AG04449 (cell line): Measurements from ENCODE around the gene TMEM116.

Experiments used
- CTCF ChIA-PET: fragments of 350-600 bp; formaldehyde crosslinking; extraction: SDS; loops from one replicate; lab custom pipeline; 2021; ENCODE audit warnings: antibody characterized with exemption; lab: Yijun Ruan, JAX
- POLR2A ChIA-PET: fragments of 400-600, 350-600 bp; formaldehyde crosslinking; extraction: SDS; loops from one replicate; lab custom pipeline; 2020; ENCODE audit warnings: antibody characterized with exemption, inconsistent platforms; lab: Yijun Ruan, JAX
- DNase-seq: peaks from one replicate; pipeline ENCODE4 v3.0.0-alpha.2; 2010; ENCODE audit warnings: low read depth, low spot score
- H3K4me3 ChIP-seq: 2 replicates; pipeline ENCODE4 v1.5.1; 2011; ENCODE audit warnings: low read depth, mild to moderate bottlenecking, control low read depth, low read length
- CTCF ChIP-seq: IDR thresholded peaks from one replicate; pipeline ENCODE4 v1.5.1; 2011; ENCODE audit warnings: mild to moderate bottlenecking, moderate library complexity, low read length, control low read depth, inconsistent platforms; ENCODE audit not compliant: insufficient read depth; ENCODE audit errors: missing control alignments

Gene TMEM116

GRCh38 chr12:111984820-111985219 lies 28.1 kb downstream of the TMEM116 start:
- DNase-seq: no peak
- H3K4me3 ChIP-seq: no peak overlapping the region
- ChIA-PET POLR2A (no interaction called here), CTCF (no interaction called here)
- no peak for TF ChIP-seq CTCF

DNA sequence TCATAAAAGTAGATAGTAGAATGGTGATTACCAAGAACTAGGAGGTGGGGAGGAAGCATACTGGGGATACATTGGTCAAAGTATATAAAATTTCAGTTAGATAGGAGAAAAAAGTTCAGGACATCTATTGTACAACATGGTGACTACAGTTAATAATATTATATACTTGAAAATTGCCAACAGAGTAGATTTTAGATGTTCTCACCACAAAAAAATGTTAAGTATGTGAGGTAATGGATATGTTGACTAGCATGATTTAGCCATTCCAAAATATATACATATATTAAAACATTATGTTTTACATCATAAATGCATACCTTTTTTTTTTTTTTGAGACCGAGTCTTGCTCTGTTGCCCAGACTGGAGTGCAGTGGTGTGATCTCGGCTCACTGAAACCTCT lies 31.0 kb downstream of the TMEM116 start:
- TF ChIP-seq CTCF: no peak
- CTCF ChIA-PET: no interaction called here
- no peak for DNase-seq
- POLR2A ChIA-PET: no interaction called here
- H3K4me3 ChIP-seq: no peak overlapping the region

- POLR2A ChIA-PET: no interaction called here
- H3K4me3 ChIP-seq: no peak overlapping the region
- TF ChIP-seq CTCF: no peak
- no peak for DNase-seq
- CTCF ChIA-PET: interaction anchor here (0.6 kb wide), 1 partner anchor 168 kb away, joined by 3 read pairs; no protein-coding TSS in a partner anchor
Observed at GRCh38 chr12:111980598-111980997, 32.4 kb downstream of the TMEM116 start.

DNA sequence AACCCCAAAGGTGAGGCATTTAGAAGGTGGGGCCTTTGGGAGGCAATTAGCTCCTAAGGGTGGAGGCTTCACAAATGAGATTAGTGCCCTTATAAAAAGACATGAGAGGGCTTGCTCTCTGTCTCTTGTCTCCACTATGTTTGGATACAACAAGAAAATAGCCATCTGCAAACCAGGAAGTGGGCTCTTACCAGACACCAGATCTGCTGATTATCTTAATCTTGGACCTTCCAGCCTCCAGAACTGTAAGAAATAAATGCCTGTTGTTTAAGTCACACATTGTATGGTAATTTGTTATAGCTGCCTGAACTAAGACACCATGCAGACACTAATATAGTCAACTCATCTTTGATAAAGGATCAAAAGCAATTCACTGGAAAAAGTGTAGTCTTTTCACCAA lies 34.4 kb downstream of the TMEM116 start:
- ChIA-PET POLR2A (no interaction called here), CTCF (no interaction called here)
- no peak overlapping the region for H3K4me3 ChIP-seq
- no peak for DNase-seq
- no peak for TF ChIP-seq CTCF

- ChIA-PET POLR2A (no interaction called here), CTCF (interaction anchor here (0.7 to 1.5 kb wide), 2 partner anchors 31 to 89 kb away, joined by 3 to 4 read pairs; no protein-coding TSS in a partner anchor)
Observed at GRCh38 chr12:111976860-111977259, 36.1 kb downstream of the TMEM116 start.

GRCh38 chr12:111976291-111976690 lies 36.7 kb downstream of the TMEM116 start:
- CTCF ChIA-PET: interaction anchor here (1.5 kb wide), 1 partner anchor 30 kb away, joined by 4 read pairs; no protein-coding TSS in a partner anchor

More at GRCh38 chr12:111976860-111977259, 36.1 kb downstream of the TMEM116 start:
- no peak overlapping the region for H3K4me3 ChIP-seq
- TF ChIP-seq CTCF: no peak
- DNase-seq: no peak

More at GRCh38 chr12:111976291-111976690, 36.7 kb downstream of the TMEM116 start:
- no peak for DNase-seq
- H3K4me3 ChIP-seq: no peak overlapping the region
- POLR2A ChIA-PET: no interaction called here
- TF ChIP-seq CTCF: no peak
